ENCODE data around the gene CUL9. TPM values are rescaled to one million over a fixed set of nuclear protein-coding genes. Genes with fewer than 3 reads are reported as not detected.

The CUL9 gene
- total RNA-seq, 1 donor from 2014 or later: 51.6 TPM

- no peak for DNase-seq
- Mint-ChIP-seq H3K27me3 (ENCODE audit: unreplicated experiment) (peaks cover 4% of the 10 kb centered on the region), H3K4me1 (ENCODE audit: low read depth, unreplicated experiment) (peaks cover 3% of the 10 kb centered on the region), H3K9me3 (ENCODE audit: unreplicated experiment) (peaks cover 2% of the 10 kb centered on the region), H3K4me3 (ENCODE audit: unreplicated experiment) (no peak overlapping the region), H3K36me3 (ENCODE audit: unreplicated experiment) (peaks cover 17% of the 10 kb centered on the region), H3K27ac (ENCODE audit: unreplicated experiment) (peak overlapping the region; percentile 12)
- TF ChIP-seq, protein P1, sequence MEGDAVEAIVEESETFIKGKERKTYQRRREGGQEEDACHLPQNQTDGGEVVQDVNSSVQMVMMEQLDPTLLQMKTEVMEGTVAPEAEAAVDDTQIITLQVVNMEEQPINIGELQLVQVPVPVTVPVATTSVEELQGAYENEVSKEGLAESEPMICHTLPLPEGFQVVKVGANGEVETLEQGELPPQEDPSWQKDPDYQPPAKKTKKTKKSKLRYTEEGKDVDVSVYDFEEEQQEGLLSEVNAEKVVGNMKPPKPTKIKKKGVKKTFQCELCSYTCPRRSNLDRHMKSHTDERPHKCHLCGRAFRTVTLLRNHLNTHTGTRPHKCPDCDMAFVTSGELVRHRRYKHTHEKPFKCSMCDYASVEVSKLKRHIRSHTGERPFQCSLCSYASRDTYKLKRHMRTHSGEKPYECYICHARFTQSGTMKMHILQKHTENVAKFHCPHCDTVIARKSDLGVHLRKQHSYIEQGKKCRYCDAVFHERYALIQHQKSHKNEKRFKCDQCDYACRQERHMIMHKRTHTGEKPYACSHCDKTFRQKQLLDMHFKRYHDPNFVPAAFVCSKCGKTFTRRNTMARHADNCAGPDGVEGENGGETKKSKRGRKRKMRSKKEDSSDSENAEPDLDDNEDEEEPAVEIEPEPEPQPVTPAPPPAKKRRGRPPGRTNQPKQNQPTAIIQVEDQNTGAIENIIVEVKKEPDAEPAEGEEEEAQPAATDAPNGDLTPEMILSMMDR (IDR thresholded peaks at IDR 0.05; ENCODE audit: partially characterized antibody, unreplicated experiment): no peak
Observed at GRCh38 chr6:43203718-43204095, 21.7 kb downstream of the CUL9 start.

DNA sequence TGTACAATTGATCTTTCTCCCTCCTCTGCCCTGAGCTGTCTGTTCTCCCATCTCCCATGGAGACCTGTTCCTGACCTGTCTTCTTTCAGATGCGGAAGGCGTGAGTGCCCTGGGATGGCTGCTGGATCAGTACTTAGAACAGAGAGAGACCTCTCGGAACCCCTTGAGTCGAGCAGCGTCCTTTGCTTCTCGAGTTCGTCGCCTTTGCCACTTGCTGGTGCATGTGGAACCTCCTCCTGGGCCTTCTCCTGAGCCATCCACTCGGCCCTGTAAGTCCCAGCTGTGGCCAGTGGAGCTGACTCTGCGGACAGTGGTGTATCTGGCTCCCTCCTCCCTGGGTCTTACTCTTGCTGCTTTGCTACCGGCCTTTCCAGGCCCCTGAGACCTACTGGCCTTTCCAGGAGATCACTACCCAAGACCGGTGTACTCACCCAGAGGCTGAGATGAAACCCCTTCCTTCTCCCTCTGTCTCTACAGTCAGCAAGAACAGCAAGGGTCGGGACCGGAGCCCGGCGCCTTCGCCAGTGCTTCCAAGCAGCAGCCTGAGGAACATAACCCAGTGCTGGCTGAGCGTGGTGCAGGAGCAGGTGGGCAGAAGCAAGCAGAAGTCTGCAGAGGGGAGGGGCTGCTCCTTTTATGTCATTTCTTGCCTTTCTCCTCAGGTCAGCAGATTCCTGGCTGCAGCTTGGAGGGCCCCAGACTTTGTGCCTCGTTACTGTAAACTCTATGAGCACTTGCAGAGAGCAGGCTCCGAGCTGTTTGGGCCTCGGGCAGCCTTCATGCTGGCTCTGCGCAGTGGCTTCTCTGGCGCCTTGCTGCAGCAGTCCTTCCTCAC, 22.5 kb downstream of the CUL9 start:
- Mint-ChIP-seq H3K36me3 (ENCODE audit: unreplicated experiment) (peaks cover 17% of the 10 kb centered on the region), H3K4me3 (ENCODE audit: unreplicated experiment) (no peak overlapping the region), H3K27ac (ENCODE audit: unreplicated experiment) (no peak overlapping the region), H3K4me1 (ENCODE audit: low read depth, unreplicated experiment) (peaks cover 3% of the 10 kb centered on the region), H3K27me3 (ENCODE audit: unreplicated experiment) (peaks cover 4% of the 10 kb centered on the region), H3K9me3 (ENCODE audit: unreplicated experiment) (peaks cover 2% of the 10 kb centered on the region)
- no peak for DNase-seq
- TF ChIP-seq, protein P1 (IDR thresholded peaks at IDR 0.05; ENCODE audit: partially characterized antibody, unreplicated experiment): no peak

DNA sequence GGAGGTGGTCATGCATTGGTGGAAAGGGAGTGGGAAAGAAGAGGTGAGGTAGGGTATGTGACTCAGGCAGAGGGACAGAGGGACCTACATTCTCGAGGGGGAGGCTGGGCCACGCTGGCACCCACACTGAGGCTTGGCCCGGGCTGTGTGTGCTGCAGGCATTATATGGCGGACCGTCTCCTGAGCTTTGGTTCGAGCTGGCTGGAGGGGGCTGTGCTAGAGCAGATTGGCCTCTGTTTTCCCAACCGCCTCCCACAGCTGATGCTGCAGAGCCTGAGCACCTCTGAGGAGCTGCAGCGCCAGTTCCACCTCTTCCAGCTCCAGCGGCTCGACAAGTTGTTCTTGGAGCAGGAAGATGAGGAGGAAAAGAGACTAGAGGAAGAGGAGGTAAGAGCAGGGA, 23.9 kb downstream of the CUL9 start:
- Mint-ChIP-seq H3K4me3 (ENCODE audit: unreplicated experiment) (no peak overlapping the region), H3K27ac (ENCODE audit: unreplicated experiment) (no peak overlapping the region), H3K9me3 (ENCODE audit: unreplicated experiment) (peaks cover 2% of the 10 kb centered on the region)

GRCh38 chr6:43207286-43207685, 25.3 kb downstream of the CUL9 start:
- Mint-ChIP-seq H3K27ac (ENCODE audit: unreplicated experiment) (no peak overlapping the region), H3K9me3 (ENCODE audit: unreplicated experiment) (no peaks in the 10 kb centered on the region), H3K27me3 (ENCODE audit: unreplicated experiment) (peaks cover 4% of the 10 kb centered on the region), H3K36me3 (ENCODE audit: unreplicated experiment) (peaks cover 8% of the 10 kb centered on the region), H3K4me1 (ENCODE audit: low read depth, unreplicated experiment) (peaks cover 3% of the 10 kb centered on the region), H3K4me3 (ENCODE audit: unreplicated experiment) (no peak overlapping the region)
- TF ChIP-seq, protein P1 (IDR thresholded peaks at IDR 0.05; ENCODE audit: partially characterized antibody, unreplicated experiment): no peak
- no peak for DNase-seq

More for the DNA sequence above, 23.9 kb downstream of the CUL9 start:
- peaks cover 3% of the 10 kb centered on the region for H3K4me1 Mint-ChIP-seq (ENCODE audit: low read depth, unreplicated experiment)
- no peak for DNase-seq
- TF ChIP-seq, protein P1 (IDR thresholded peaks at IDR 0.05; ENCODE audit: partially characterized antibody, unreplicated experiment): no peak
- peaks cover 14% of the 10 kb centered on the region for H3K36me3 Mint-ChIP-seq (ENCODE audit: unreplicated experiment)
- peaks cover 4% of the 10 kb centered on the region for H3K27me3 Mint-ChIP-seq (ENCODE audit: unreplicated experiment)

DNA sequence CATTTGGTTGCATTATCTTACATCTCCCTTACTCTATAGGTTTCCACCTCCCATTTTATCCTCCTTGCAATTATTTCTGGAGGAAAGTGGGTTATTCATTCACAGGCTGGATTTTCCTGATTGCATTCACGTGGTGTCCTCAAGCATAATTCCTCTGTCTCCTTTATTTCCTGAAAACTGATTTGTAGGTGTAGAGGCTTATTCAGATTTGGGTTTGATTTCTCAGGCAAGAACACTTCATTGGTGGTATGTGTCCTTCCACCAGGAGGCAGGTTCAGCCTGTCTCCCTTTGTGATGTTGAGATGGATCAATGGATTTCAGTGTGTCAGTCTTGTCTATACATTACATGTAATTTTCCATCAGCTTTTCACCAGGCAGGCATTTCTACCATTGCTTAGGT, 30.0 kb downstream of the CUL9 start:
- H3K4me1 Mint-ChIP-seq (ENCODE audit: low read depth, unreplicated experiment): peaks cover 16% of the 10 kb centered on the region
- TF ChIP-seq, protein P1 (IDR thresholded peaks at IDR 0.05; ENCODE audit: partially characterized antibody, unreplicated experiment): no peak
- H3K4me3 Mint-ChIP-seq (ENCODE audit: unreplicated experiment): no peak overlapping the region
- no peaks in the 10 kb centered on the region for H3K36me3 Mint-ChIP-seq (ENCODE audit: unreplicated experiment)
- no peak overlapping the region for H3K27ac Mint-ChIP-seq (ENCODE audit: unreplicated experiment)
- H3K9me3 Mint-ChIP-seq (ENCODE audit: unreplicated experiment): no peaks in the 10 kb centered on the region
- H3K27me3 Mint-ChIP-seq (ENCODE audit: unreplicated experiment): peaks cover 6% of the 10 kb centered on the region
- no peak for DNase-seq
